NT2/D1 (cell line): ENCODE results near the gene FAM177A1.

Experiments
- DNase-seq: peaks from one replicate; pipeline ENCODE4 v3.0.0-alpha.2; 2011; ENCODE audit warnings: low read depth, low spot score
- H3K27me3 ChIP-seq: 2 replicates; pipeline ENCODE4 v1.6.0; 2011; ENCODE audit warnings: mild to moderate bottlenecking; ENCODE audit not compliant: insufficient read length, insufficient read depth
- H3K36me3 ChIP-seq: 2 replicates; pipeline ENCODE4 v1.6.1; 2011; ENCODE audit warnings: mild to moderate bottlenecking, low read length, mixed read lengths; ENCODE audit not compliant: insufficient read depth, insufficient read length
- H3K4me1 ChIP-seq: 2 replicates; pipeline ENCODE4 v1.5.1; 2011; ENCODE audit not compliant: insufficient read depth, insufficient read length
- H3K4me3 ChIP-seq: 2 replicates; pipeline ENCODE4 v1.5.1; 2011; ENCODE audit warnings: low read depth; ENCODE audit not compliant: insufficient read length
- H3K9ac ChIP-seq: 2 replicates; pipeline ENCODE4 v1.6.0; 2011; ENCODE audit warnings: low read depth; ENCODE audit not compliant: insufficient read length
- H3K9me3 ChIP-seq: 2 replicates; pipeline ENCODE4 v1.5.1; 2011; ENCODE audit warnings: mild to moderate bottlenecking, low read length; ENCODE audit not compliant: insufficient read depth
- SUZ12 ChIP-seq: IDR thresholded peaks from 2 replicates; pipeline ENCODE4 v1.6.1; 2011; ENCODE audit not compliant: insufficient read length, insufficient read depth; ENCODE audit errors: extremely low read depth
- YY1 ChIP-seq: IDR thresholded peaks from 2 replicates; pipeline ENCODE4 v1.6.1; 2011; ENCODE audit not compliant: insufficient read length, insufficient read depth
- ZNF274 ChIP-seq: IDR thresholded peaks from 2 replicates; pipeline ENCODE4 v1.6.1; 2011; ENCODE audit warnings: mild to moderate bottlenecking, low read depth, low read length

FAM177A1 gene

DNA sequence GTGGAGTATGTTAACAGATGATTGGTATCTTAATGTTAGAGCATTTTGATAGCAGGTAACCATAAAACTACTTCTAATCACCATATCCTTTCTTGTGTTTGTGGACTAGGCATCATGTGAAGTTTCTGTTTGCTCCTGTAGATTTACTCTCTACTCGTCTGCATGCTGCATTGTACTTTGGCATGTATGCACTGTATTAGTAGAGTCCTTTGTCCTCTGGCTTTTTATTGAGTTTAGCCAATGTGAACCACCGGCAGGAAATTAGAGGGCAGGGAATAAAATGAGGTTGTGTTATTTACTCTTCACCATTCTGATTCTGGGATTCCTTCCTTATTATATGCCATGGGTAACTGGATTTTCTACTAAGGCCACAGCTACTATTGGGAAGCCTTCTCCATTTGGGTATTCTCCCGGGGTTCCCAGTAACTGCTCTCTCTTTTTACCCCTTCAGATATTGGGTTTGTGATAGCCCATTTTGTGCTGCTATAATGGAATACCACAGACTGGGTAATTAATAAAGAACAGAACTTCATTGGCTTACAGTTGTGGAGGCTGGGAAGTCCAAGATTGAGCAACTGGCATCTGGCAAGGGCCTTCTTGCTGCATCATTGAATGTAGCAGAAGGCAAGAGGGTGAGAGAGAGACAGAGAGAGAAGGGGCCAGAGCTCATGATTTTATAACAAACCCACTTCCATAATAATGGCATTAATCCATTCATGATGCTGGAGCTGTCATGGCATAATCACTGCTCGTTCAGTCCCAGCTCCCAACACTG is 22.4 kb downstream of the FAM177A1 start:
- Histone ChIP-seq H3K4me3 (no peak overlapping the region), H3K9ac (no peak overlapping the region), H3K4me1 (no peaks in the 10 kb centered on the region), H3K27me3 (no peaks in the 10 kb centered on the region), H3K9me3 (no peaks in the 10 kb centered on the region), H3K36me3 (peaks cover 7% of the 10 kb centered on the region)
- no peak for TF ChIP-seq ZNF274
- no peak for TF ChIP-seq YY1
- TF ChIP-seq SUZ12: no peak
- DNase-seq: no peak

DNA sequence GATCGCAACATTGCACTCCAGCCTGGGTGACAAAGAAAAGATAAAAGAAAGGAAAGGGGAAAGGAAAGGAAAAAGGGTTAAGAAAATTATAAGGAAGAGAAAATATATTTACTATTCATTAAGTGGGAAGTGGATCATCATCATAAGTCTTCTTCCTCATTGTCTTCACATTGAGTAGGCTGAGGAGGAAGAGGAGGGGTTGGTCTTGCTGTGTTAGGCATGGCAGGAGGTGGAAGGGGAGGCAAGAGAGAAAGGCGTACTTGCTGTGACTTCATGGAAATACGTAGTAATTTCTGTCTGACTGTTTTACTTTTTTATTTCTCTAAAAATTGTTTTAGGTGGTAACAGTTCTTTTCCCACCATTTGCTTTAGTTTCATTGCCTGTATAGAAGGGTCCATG is 26.2 kb downstream of the FAM177A1 start:
- TF ChIP-seq YY1: no peak
- TF ChIP-seq SUZ12: no peak
- TF ChIP-seq ZNF274: no peak

DNA sequence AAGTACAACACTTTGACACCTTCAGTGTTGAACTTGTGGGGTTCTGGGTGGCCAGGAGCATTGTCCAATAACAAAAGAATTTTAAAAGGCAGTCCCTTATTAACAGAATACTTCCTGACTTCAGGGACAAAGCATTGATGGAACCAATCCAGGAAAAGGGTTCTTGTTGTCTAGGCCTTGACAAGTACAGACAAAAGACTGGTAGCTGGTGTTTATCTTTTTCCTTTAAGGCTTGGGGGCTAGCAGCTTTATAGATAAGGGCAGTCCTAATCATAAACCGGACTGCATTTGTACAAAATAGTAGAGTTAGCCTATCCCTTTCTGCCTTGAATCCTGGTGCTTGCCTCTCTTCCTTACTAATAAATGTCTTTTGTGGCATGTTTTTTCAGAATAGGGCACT is 27.4 kb downstream of the FAM177A1 start:
- DNase-seq: no peak
- H3K4me3 ChIP-seq: no peak overlapping the region
- no peak overlapping the region for H3K9ac ChIP-seq
- no peaks in the 10 kb centered on the region for H3K9me3 ChIP-seq
- H3K27me3 ChIP-seq: no peaks in the 10 kb centered on the region
- peaks cover 14% of the 10 kb centered on the region for H3K36me3 ChIP-seq
- TF ChIP-seq ZNF274 (no peak), SUZ12 (no peak), YY1 (no peak)
- H3K4me1 ChIP-seq: no peaks in the 10 kb centered on the region

More for the DNA sequence above, 26.2 kb downstream of the FAM177A1 start:
- Histone ChIP-seq H3K9ac (no peak overlapping the region), H3K4me1 (no peaks in the 10 kb centered on the region), H3K9me3 (no peaks in the 10 kb centered on the region), H3K36me3 (peaks cover 9% of the 10 kb centered on the region), H3K4me3 (no peak overlapping the region), H3K27me3 (no peaks in the 10 kb centered on the region)
- no peak for DNase-seq

DNA sequence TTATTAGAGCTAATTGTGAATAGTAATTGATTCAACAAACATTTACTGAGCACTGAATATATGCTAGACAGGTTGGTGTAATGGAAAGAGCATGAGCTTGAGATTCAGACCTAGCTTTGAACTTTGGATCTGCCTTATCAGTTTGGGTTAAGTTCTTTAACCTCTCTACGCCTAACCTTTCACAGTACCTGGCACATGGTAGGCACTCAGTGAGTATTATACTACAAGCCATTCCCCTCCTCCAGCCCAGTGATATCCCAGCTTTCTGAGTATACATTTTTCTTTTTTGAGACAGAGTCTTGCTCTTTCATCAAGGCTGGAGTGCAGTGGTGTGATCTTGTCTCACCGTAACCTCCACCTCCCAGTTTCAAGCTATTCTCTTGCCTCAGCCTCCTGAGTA is 32.0 kb downstream of the FAM177A1 start:
- no peak for TF ChIP-seq YY1
- no peak for TF ChIP-seq SUZ12
- no peak for TF ChIP-seq ZNF274
- no peak for DNase-seq
- H3K9ac ChIP-seq: no peak overlapping the region
- H3K27me3 ChIP-seq: no peaks in the 10 kb centered on the region
- H3K4me3 ChIP-seq: no peak overlapping the region
- peaks cover 35% of the 10 kb centered on the region for H3K36me3 ChIP-seq
- H3K9me3 ChIP-seq: no peaks in the 10 kb centered on the region
- H3K4me1 ChIP-seq: no peaks in the 10 kb centered on the region

DNA sequence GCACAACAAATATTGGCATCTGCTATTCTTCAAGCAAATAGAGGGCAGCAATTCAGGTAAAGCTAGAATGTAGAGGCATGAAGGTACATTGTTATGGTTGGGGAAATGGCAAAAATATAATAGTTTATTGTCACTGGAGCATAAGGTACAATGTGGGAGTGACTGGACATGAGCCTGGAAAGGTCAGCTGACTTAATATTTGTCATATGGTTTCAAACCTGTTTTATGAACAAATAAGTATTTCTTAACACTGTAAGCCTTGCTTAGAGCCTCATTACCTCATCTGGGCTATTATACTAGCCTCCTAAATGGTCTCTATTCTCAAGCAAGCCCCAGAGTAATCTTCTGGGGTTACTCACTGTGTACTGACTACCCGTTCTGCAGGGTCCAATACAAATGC is 33.7 kb downstream of the FAM177A1 start:
- H3K4me1 ChIP-seq: no peaks in the 10 kb centered on the region
- no peak for DNase-seq
- H3K9ac ChIP-seq: no peak overlapping the region
- no peaks in the 10 kb centered on the region for H3K9me3 ChIP-seq
- H3K36me3 ChIP-seq: peaks cover 40% of the 10 kb centered on the region
- H3K4me3 ChIP-seq: no peak overlapping the region
- no peak for TF ChIP-seq ZNF274
- no peak for TF ChIP-seq YY1
- no peak for TF ChIP-seq SUZ12
- H3K27me3 ChIP-seq: no peaks in the 10 kb centered on the region

DNA sequence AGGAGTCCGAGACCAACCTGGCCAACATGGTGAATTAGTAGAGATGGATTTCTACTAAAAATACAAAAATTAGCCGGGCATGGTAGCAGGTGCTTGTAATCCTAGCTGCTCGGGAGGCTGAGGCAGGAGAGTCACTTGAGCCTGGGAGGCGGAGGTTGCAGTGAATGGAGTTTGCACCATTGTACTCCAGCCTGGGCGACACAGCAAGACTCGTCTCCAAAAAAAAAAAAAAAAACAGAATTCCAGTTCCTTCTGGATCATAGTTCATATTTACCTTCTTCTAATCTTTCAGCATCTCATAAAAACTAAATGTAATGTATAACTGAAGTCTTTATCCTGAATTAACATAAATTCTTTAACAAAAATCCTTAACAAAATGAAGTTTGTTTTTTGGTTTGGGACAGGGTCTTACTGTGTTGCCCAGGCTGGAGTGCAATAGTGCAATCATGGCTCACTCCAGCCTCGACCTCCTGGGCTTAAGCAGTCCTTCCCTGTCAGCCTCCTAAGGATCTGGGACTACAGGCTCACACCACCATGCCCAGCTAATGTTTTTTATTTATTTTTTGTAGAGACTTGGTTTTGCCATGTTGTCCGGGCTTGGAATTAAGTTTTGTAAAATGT is 37.6 kb downstream of the FAM177A1 start:
- Histone ChIP-seq H3K36me3 (peaks cover 44% of the 10 kb centered on the region), H3K9me3 (no peaks in the 10 kb centered on the region), H3K27me3 (no peaks in the 10 kb centered on the region), H3K9ac (no peak overlapping the region), H3K4me3 (no peak overlapping the region), H3K4me1 (no peaks in the 10 kb centered on the region)
- TF ChIP-seq ZNF274 (no peak), SUZ12 (no peak), YY1 (no peak)
- DNase-seq: no peak

DNA sequence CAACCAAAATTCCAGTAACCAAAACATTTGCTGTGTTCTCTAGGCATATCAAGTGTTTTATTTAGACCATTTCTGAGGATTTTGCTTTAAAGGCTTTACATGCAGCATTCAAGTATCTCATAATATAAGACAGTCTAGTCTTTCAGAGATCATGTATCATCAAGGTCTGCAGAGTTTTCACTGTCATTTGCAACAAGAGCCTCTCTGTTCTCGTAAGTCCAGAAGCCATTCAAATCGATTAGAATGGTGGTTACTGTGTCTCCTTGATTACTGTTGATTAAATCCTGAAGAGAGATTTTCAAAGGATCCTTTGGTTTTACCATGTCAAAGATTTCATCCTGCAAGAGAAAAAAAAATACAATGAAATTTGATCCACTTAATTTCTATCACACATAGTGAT is 39.4 kb downstream of the FAM177A1 start:
- H3K36me3 ChIP-seq: peaks cover 38% of the 10 kb centered on the region

More for the DNA sequence above, 39.4 kb downstream of the FAM177A1 start:
- DNase-seq: no peak
- Histone ChIP-seq H3K4me3 (no peak overlapping the region), H3K4me1 (no peaks in the 10 kb centered on the region), H3K9me3 (no peaks in the 10 kb centered on the region), H3K27me3 (no peaks in the 10 kb centered on the region), H3K9ac (no peak overlapping the region)
- TF ChIP-seq SUZ12: no peak
- TF ChIP-seq YY1: no peak
- no peak for TF ChIP-seq ZNF274
